H1 (cell line): Measurements from ENCODE around the gene WDFY3. TPM values are rescaled to one million over a fixed set of nuclear protein-coding genes. Genes with fewer than 3 reads are reported as not detected.

Experiments used
- CBX5 ChIP-seq: fragments of 300-800, 300-1000 bp; sonication (generic); IDR thresholded peaks from 2 replicates; pipeline ENCODE4 v1.7.1; 2016; ENCODE audit warnings: antibody characterized with exemption, low read length, low read depth
- CTCF ChIP-seq, 3 experiments: IDR thresholded peaks; 1 replicate in 2 of 3; 2 replicates in 1 of 3; pipeline versions ENCODE4 v1.5.1 to v1.6.1; 2011; ENCODE audit warnings: low read length in 3 of 3, mild to moderate bottlenecking in 3 of 3, inconsistent platforms in 2 of 3, low read depth in 1 of 3, moderate library complexity in 1 of 3; ENCODE audit not compliant: insufficient read depth in 1 of 3; ENCODE audit errors: control extremely low read depth in 1 of 3
- GABPA ChIP-seq: IDR thresholded peaks from 2 replicates; pipeline ENCODE4 v1.6.1; 2011; ENCODE audit warnings: mild to moderate bottlenecking, low read length, moderate library complexity, borderline replicate concordance; ENCODE audit not compliant: insufficient read depth
- JUND ChIP-seq: IDR thresholded peaks from 2 replicates; pipeline ENCODE4 v1.6.1; 2011; ENCODE audit warnings: mild to moderate bottlenecking, improper control_type of control experiment, low read length
- KDM4A ChIP-seq: IDR thresholded peaks from one replicate; pipeline ENCODE4 v1.7.1; 2012; ENCODE audit warnings: low read depth, mild to moderate bottlenecking, moderate library complexity, low read length, inconsistent platforms; ENCODE audit not compliant: severe bottlenecking
- POLR2A ChIP-seq, 2 experiments: IDR thresholded peaks; 1 replicate in 1 of 2; 2 replicates in 1 of 2; pipeline ENCODE4 v1.6.1; 2011; ENCODE audit warnings: low read depth in 2 of 2, low read length in 2 of 2, mild to moderate bottlenecking in 2 of 2; ENCODE audit errors: control extremely low read depth in 1 of 2
- RFX5 ChIP-seq: IDR thresholded peaks from 2 replicates; pipeline ENCODE4 v1.6.1; 2011; ENCODE audit warnings: low read depth, low read length, improper control_type of control experiment, borderline replicate concordance
- ZNF274 ChIP-seq: IDR thresholded peaks from 2 replicates; pipeline ENCODE4 v1.7.0; 2012; ENCODE audit warnings: low read length, borderline replicate concordance; ENCODE audit errors: extremely low read depth
- polyA plus RNA-seq, 7 experiments: library from polyadenylated mRNA; depleted of rRNA in 3 of 7; stranded (reverse) in 5 of 7; unstranded in 2 of 7; fragments of >200 nt in 5 of 7; fragments of 200-250 nt in 2 of 7; gene quantifications; 1 replicate in 5 of 7; 2 replicates in 1 of 7; 4 replicates in 1 of 7; pipeline versions ENCODE4 v1.2.1 to v1.2.3, GENCODE V29; 2011 to 2013; ENCODE audit warnings: missing spikeins in 2 of 7, mixed read lengths in 2 of 7
- total RNA-seq: library from RNA; stranded (reverse); fragmentation: NEBNext Ultra II Directional; extraction: Animal tissue kit (Norgen Biotek cat#: 25700); gene quantifications from 2 replicates; pipeline ENCODE4 v1.2.1, GENCODE V29; 2021

The WDFY3 gene
- total and polyA plus RNA-seq, 2 of the 8 experiments (the other 6 are each of a cell fraction or from before 2014, with no cell fraction given) = 25.6 to 62.4 TPM

- TF ChIP-seq CTCF (IDR thresholded peaks at IDR 0.05; ENCODE audit: control extremely low read depth in 1 of 3, insufficient read depth in 1 of 3, low read depth in 1 of 3, low read length in 3 of 3) = no peak
- TF ChIP-seq KDM4A = no peak
- TF ChIP-seq ZNF274 = no peak
- no peak for TF ChIP-seq RFX5
- TF ChIP-seq JUND = no peak
- TF ChIP-seq POLR2A (IDR thresholded peaks at IDR 0.05; ENCODE audit: control extremely low read depth in 1 of 2, low read depth in 2 of 2, low read length in 2 of 2) = no peak
- TF ChIP-seq GABPA = no peak
- TF ChIP-seq CBX5 = no peak
Observed at GRCh38 chr4:84957514-84958420, 8.7 kb downstream of the WDFY3 start (continued).
